ENCODE results near the gene UGT1A9.

UGT1A9 gene

GRCh38 chr2:233780771-233781170 lies 109.1 kb downstream of the UGT1A9 start:
- TF ChIP-seq CTCF (IDR thresholded peaks at IDR 0.05; ENCODE audit: insufficient read depth, low read length, poor library complexity, severe bottlenecking), result no peak
- Histone ChIP-seq H3K4me3 (replicated peaks; ENCODE audit: low read depth, low read length) (no peak overlapping the region), H3K27me3 (replicated peaks; ENCODE audit: control insufficient read depth, insufficient read depth, low read length) (no peaks in the 10 kb centered on the region), H3K36me3 (ENCODE audit: control insufficient read depth, insufficient read depth, low read length) (no peaks in the 10 kb centered on the region)
- no peak for DNase-seq (ENCODE audit: extremely low read depth, insufficient read length)

- no peak for TF ChIP-seq CTCF (IDR thresholded peaks at IDR 0.05; ENCODE audit: insufficient read depth, low read length, poor library complexity, severe bottlenecking)
- no peaks in the 10 kb centered on the region for H3K36me3 ChIP-seq (ENCODE audit: control insufficient read depth, insufficient read depth, low read length)
- no peaks in the 10 kb centered on the region for H3K27me3 ChIP-seq (replicated peaks; ENCODE audit: control insufficient read depth, insufficient read depth, low read length)
- H3K4me3 ChIP-seq (replicated peaks; ENCODE audit: low read depth, low read length), result no peak overlapping the region
- no peak for DNase-seq (ENCODE audit: extremely low read depth, insufficient read length)
Observed at GRCh38 chr2:233789554-233789953, 117.9 kb downstream of the UGT1A9 start.

GRCh38 chr2:233791151-233791882 lies 119.6 kb downstream of the UGT1A9 start:
- Histone ChIP-seq H3K4me3 (replicated peaks; ENCODE audit: low read depth, low read length) (no peak overlapping the region), H3K36me3 (ENCODE audit: control insufficient read depth, insufficient read depth, low read length) (no peaks in the 10 kb centered on the region), H3K27me3 (replicated peaks; ENCODE audit: control insufficient read depth, insufficient read depth, low read length) (no peaks in the 10 kb centered on the region)
- no peak for TF ChIP-seq CTCF (IDR thresholded peaks at IDR 0.05; ENCODE audit: insufficient read depth, low read length, poor library complexity, severe bottlenecking)
- DNase-seq (ENCODE audit: extremely low read depth, insufficient read length), result no peak

GRCh38 chr2:233791883-233792329 lies 120.2 kb downstream of the UGT1A9 start:
- H3K36me3 ChIP-seq (ENCODE audit: control insufficient read depth, insufficient read depth, low read length), result no peaks in the 10 kb centered on the region
- TF ChIP-seq CTCF (IDR thresholded peaks at IDR 0.05; ENCODE audit: insufficient read depth, low read length, poor library complexity, severe bottlenecking), result no peak
- no peaks in the 10 kb centered on the region; the same call in 1 of the 2 replicates for H3K27me3 ChIP-seq (replicated peaks; ENCODE audit: control insufficient read depth, insufficient read depth, low read length)
- no peak overlapping the region for H3K4me3 ChIP-seq (replicated peaks; ENCODE audit: low read depth, low read length)
- DNase-seq (ENCODE audit: extremely low read depth, insufficient read length), result no peak

GRCh38 chr2:233792720-233793119 lies 121.0 kb downstream of the UGT1A9 start:
- Histone ChIP-seq H3K27me3 (replicated peaks; ENCODE audit: control insufficient read depth, insufficient read depth, low read length) (no peaks in the 10 kb centered on the region; the same call in 1 of the 2 replicates), H3K4me3 (replicated peaks; ENCODE audit: low read depth, low read length) (no peak overlapping the region), H3K36me3 (ENCODE audit: control insufficient read depth, insufficient read depth, low read length) (no peaks in the 10 kb centered on the region)
- DNase-seq (ENCODE audit: extremely low read depth, insufficient read length), result no peak
- TF ChIP-seq CTCF (IDR thresholded peaks at IDR 0.05; ENCODE audit: insufficient read depth, low read length, poor library complexity, severe bottlenecking), result no peak

All from GM06990 (cell line).